SK-N-SH treated with all-trans-retinoic acid at 6 μM for 48 hours (cell line): ENCODE data around the gene PLA2G6.

Experiments
- ARNTL ChIP-seq: fragments of 450-650 bp; formaldehyde crosslinking; IDR thresholded peaks from 2 replicates; pipeline ENCODE4 v1.5.0; 2020; ENCODE audit warnings: low read depth, mild to moderate bottlenecking, moderate library complexity, borderline replicate concordance
- CSRNP3 ChIP-seq: fragments of 250-450 bp; sonication (Bioruptor Pico); IDR thresholded peaks from 2 replicates; pipeline ENCODE4 v1.5.1; 2021; ENCODE audit warnings: mild to moderate bottlenecking, moderate library complexity
- PATZ1 ChIP-seq: fragments of 250-450 bp; sonication (Bioruptor Pico); IDR thresholded peaks from 2 replicates; pipeline ENCODE4 v1.8.0; 2020; ENCODE audit warnings: mild to moderate bottlenecking, moderate library complexity, borderline replicate concordance
- TSHZ2 ChIP-seq: fragments of 250-450 bp; sonication (Bioruptor Pico); IDR thresholded peaks from 2 replicates; pipeline ENCODE4 v1.5.0; 2020; ENCODE audit warnings: mild to moderate bottlenecking, moderate library complexity

GRCh38 chr22:38230108-38230825 lies 48.6 kb upstream of the PLA2G6 start:
- TF ChIP-seq CSRNP3 (CRISPR knock-in tag): no peak
- no peak for TF ChIP-seq PATZ1 (CRISPR knock-in tag)
- TF ChIP-seq ARNTL (CRISPR knock-in tag): no peak
- no peak for TF ChIP-seq TSHZ2 (CRISPR knock-in tag)
